GM21786 (cell line): ENCODE measurements around the gene HRH3.

Experiments
- ATAC-seq: cut with Tn5 transposase; IDR thresholded peaks from one replicate; pipeline ENCODE4 v1.9.1; 2021; ENCODE audit not compliant: unreplicated experiment

The HRH3 gene

DNA sequence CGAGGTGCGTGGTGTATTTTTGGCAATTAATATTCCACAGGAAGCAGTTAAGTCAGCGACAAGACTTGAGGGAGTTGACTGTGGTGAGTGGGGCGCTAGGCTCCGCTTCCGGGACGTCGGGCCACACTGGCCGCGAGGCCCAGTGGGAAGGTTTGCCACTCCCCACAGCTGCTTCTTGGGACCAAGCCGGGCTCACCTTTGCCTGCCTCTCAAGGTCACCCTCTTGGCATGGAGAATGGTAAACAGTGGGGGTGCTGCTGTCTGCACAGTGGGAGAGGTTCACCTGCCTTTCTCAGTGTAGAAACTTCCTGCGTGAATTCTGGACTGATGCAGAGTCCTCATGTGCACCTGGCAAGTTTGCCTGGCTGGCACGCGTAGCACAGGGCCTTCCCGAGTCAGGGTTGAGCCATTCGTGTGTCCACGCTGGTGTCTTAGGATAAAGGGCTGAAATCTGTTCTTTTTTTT lies 24.6 kb upstream of the HRH3 start:
- ATAC-seq = no peak

GRCh38 chr20:62243906-62244515 lies 23.9 kb upstream of the HRH3 start:
- ATAC-seq = no peak

GRCh38 chr20:62243106-62243505 lies 23.0 kb upstream of the HRH3 start:
- ATAC-seq = no peak

- no peak for ATAC-seq
Observed at GRCh38 chr20:62242176-62242575, 22.1 kb upstream of the HRH3 start.

DNA sequence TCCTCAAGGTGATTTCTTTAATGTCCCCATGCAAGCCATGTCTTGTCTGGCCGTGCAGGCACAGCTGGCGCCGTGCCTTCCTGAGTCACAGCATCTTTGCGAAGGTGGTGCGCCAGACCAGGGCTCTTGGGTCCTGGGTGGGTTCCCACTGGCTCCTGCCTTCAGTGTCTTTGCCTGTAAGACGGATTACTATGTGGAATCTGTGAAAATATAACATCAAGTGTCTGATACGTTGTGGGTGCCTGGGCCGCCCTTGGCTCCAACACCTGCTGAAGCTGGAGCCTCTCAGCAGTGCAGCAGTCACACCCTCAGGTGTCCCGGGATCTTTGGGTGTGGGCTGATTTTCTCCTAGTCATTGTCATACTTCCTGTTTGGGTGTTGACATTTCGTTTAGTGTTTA lies 21.4 kb upstream of the HRH3 start:
- ATAC-seq = no peak

DNA sequence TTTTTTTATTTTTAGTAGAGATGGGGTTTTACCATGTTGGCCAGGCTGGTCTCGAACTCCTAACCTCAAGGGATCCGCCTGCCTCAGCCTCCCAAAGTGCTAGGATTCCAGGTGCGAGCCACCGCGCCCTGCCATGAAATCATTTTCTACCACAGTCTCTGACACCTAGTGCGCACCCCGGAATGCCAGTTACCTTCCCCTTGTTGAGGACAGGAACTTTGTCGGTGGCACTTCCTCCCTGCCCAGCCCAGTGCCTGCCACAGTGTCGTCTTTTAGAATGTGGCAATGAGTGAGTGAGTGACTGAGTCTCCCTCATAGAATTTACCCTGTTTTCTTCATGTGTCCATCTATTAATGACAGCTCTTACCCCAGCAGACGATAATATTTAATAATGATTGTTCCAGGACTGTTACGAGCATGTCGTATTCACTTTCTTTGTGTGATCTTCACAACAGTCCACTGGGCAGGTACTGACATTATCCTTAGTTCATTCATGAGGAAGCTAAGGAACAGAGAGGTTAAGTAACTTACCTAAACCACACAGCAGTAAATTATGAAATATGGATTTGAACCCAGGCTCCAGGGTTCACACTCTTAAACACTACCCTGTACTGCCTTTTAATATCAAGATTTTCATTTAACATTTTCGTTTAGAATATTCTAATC lies 20.1 kb upstream of the HRH3 start:
- no peak for ATAC-seq

DNA sequence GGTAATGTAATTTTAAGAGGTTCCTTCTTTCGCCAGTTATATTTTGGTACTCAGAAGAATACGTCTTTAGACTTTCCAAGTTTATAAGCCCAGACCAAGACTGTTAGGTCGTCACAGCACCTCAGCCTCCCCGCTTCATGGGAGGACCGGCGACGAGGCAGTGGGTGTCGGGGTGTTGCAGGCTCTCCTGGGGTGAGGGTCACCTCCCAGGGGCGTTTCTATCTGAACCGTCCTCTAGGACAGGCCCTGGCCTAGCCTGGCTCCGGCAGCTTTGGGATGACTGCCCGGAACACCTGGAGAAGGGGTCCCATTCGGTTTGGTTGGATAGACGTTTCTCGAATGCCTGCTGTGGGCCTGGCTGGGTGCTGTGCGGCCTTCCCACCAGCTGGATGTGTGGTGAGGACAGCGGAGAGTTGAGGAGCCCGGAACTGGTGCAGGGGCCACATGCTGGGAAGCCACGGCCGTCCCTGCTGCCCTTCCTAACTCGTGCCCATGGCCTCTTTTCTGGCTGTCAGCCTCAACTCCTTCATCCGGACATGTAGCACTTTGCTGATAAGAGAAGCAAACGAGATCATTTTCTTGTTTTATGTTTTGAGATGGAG lies 19.3 kb upstream of the HRH3 start:
- ATAC-seq = no peak

- no peak for ATAC-seq
Observed at GRCh38 chr20:62238569-62239277, 18.6 kb upstream of the HRH3 start.

GRCh38 chr20:62237801-62238568 lies 17.9 kb upstream of the HRH3 start, which contains the start of gene OSBPL2:
TSS of gene OSBPL2 (plus strand) at chr20:62238521. CDS start at chr20:62256185, 17,664 bp downstream.
- peak; percentile 98 for ATAC-seq

- no peak for ATAC-seq
Observed at GRCh38 chr20:62237514-62237800, 17.4 kb upstream of the HRH3 start.

DNA sequence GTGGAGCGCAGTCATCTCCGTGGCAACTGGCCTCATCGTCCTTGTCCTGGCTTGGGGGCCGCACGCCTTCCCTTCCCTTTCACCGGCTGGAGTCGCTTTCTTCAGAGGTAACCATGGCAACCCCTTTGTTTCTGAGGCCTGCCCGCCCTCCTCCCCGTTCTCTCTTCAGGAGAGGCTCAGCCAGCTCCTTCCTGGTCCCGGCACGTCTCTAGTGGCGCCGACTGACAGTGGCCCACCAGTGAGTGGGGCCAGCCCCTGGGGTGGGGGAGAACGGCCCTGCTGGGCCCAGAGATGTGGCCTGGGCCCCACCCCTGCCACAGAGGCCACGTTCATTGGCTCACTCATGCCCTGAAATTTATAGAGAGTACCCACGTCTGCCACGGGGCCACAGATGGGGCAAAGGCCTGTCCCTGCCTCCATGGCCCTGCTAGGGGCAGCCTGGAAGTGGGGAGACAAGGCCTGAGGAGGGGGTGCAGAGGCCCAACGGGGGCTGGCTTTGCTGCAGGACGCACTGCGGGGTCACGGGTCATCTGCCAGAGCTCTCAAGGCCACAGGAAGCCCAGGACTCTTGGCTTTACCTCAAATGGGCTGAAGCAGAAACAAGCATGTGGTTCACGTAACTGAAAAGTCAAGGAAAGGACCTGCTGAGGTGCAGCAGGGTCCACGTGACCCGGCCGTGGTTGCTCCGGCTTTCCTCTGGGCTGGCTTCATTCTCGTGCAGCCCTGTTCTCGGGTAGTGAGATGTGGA lies 16.9 kb upstream of the HRH3 start:
- ATAC-seq = no peak

DNA sequence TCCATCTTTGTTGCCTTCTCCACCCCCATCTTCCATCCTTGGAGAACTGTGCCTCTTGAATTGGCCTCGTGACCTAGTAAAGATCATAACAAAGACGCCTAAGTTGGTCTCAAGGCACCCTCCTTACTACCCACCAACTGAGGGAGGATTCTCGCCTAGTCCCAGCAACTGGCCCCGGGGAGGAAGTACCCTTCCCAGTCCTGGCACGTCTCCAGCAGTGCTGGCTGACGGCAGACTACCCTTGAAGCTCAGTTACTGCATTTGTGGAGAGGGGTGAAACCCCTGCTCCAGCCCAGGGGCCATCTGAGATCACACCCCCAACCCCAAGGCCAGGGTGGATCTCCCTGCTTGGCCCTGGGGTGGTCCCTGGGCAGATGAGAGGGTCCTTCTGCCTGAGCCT lies 16.1 kb upstream of the HRH3 start:
- ATAC-seq = no peak

DNA sequence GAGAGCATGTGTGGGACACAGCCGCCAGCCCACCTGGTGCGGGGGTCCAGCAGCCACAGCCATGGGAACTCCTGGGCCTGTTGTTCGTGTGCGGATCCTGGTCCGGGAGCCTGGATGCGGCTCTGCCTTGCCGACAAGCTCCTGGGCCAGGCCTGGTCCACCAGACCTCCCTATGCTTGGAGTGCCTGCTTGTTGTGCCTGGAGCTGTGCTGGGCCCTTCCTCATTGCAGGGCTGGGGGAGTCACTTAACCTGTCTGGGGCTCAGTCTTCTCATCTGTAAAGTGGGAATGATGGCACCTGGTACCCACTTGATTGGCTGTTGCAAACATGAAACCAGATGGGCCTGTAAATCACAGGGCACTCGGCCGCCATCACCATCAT lies 15.7 kb upstream of the HRH3 start:
- ATAC-seq = no peak

- ATAC-seq = no peak
Observed at GRCh38 chr20:62235001-62235776, 15.1 kb upstream of the HRH3 start.

DNA sequence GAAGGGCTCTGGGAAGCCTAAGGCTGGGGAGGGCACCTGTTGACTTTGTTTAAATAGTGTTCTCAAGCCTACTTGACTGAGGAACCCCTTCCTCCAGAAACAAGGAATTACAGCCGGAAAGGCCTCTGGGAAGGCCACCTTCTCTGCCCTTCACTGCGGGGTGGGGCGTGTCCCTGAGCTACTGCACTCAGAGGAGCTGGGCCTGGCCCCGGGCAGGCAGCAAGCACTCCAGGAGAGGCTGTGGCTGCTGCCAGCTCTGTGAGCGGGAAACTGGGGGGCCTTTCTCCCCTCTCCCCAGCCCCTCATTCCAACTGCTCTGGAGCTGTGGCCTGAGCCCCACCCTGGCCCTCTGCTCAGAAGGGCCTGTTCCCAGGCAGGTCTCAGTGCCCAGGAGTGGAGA lies 14.3 kb upstream of the HRH3 start:
- no peak for ATAC-seq

GRCh38 chr20:62233684-62234083 lies 13.6 kb upstream of the HRH3 start:
- ATAC-seq = no peak

DNA sequence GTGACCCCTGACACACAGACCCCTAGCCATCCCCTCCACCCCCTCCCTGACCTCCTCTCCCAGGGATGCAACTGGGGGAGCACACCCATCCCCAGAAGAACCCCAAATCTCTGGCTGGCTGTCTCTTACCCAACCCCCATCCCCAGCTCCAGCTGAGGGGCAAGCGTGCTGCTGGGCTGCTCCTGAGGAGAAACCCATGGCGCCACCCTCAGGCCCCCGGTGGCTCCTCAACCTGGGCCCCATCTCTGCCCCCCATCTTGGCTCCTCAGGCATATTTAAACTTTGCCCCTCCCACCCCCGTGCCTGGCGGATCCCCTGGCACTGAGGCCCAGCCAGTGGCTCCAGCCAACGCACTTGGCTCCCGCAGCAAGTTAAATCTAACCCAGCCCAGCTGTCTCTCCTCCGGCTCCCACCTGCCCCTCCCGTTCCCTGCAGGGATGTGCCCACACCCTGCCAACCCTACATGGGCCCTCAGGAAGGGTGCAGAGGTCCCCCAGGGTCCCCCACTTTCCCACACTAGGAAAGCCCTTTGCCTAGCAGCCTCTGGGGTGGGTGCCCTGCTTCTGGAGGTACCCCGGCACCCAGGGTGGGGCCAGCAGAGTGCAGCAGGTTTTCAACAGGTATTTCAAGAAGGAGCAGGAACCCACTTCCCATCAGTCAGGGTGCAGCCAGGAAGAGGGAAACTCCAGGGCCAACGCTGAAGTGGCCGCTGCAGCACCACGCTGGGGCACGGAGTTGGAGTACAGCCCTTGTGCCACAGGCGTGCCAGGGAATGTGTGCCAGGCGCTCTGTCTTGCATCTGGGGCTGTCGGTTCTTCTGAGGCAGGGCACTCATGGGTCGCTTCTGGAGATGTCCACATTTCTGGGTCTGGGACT lies 12.9 kb upstream of the HRH3 start:
- no peak for ATAC-seq

DNA sequence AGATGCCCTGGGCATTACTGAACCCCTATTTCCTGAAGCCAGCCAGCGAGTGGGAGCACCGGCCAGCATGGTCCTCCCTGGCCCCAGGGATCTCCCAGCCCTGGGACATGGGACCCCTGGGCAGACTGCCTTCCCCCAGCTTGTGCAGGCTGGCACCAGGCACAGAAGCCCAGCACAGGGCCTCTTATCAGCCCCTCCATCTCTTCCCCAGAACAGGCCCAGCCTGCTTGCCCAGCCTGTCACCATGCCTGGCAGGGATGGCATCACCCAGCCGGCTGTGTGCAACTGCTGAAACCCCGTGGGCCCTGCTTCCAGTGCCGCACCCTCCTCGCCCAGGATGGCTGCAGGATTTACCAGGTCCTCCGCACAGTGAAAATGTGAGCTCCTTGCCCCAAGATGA lies 12.1 kb upstream of the HRH3 start:
- ATAC-seq = no peak

DNA sequence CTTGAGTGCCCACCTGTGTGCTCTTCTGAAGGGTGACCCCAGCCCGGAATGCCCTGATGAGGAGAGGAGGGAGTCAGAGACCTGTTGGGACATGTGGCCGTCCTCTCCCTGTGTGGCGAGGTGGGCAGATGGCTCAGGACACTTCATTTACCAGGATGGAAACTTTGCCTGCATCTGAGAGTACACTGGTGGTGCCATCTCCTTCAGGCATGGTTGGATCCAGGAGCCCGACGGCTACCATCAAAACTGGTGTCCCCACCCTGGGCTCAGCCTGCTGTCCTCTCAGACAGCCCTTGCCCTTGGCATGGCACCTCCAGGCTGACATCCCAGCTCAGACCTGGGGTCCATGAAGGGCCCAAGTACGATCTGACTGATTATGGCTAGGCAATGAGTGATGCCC lies 11.2 kb upstream of the HRH3 start:
- ATAC-seq = no peak
